Measurements from ENCODE around the gene RPRD1B. TPM values are rescaled to one million over a fixed set of nuclear protein-coding genes. Genes with fewer than 3 reads are reported as not detected.
"Not testable (repeated sequence)": the region's sequence is repeated elsewhere in the genome, so short reads cannot be mapped to it uniquely, and the experiment has no call there.

Gene RPRD1B
- total RNA-seq, 1 donor, result 14.5 TPM

GRCh38 chr20:38001173-38001875 lies 32.2 kb upstream of the RPRD1B start:
- DNase-seq (ENCODE audit: low read depth in 2 of 3, low spot score in 2 of 3), result no peak

- DNase-seq (ENCODE audit: low read depth in 2 of 3, low spot score in 2 of 3), result no peak
These were observed 31.6 kb upstream of the RPRD1B start for GRCh38 chr20:38001981-38002380.

- DNase-seq (ENCODE audit: low read depth in 2 of 3, low spot score in 2 of 3), result no peak
These were observed 31.1 kb upstream of the RPRD1B start for GRCh38 chr20:38002422-38002821.

GRCh38 chr20:38004416-38004815 lies 29.1 kb upstream of the RPRD1B start:
- DNase-seq (ENCODE audit: low read depth in 2 of 3, low spot score in 2 of 3), result no peak

GRCh38 chr20:38005903-38006302 lies 27.6 kb upstream of the RPRD1B start:
- no peak for DNase-seq (ENCODE audit: low read depth in 2 of 3, low spot score in 2 of 3)

GRCh38 chr20:38007526-38007925 lies 26.0 kb upstream of the RPRD1B start:
- no peak for DNase-seq (ENCODE audit: low read depth in 2 of 3, low spot score in 2 of 3)

- DNase-seq (ENCODE audit: low read depth in 2 of 3, low spot score in 2 of 3), result no peak
These were observed 25.2 kb upstream of the RPRD1B start for GRCh38 chr20:38008233-38008944.

GRCh38 chr20:38009416-38009815 lies 24.1 kb upstream of the RPRD1B start:
- not testable (repeated sequence) for DNase-seq (ENCODE audit: low read depth in 2 of 3, low spot score in 2 of 3)

GRCh38 chr20:38011696-38012095 lies 21.9 kb upstream of the RPRD1B start:
- no peak for DNase-seq (ENCODE audit: low read depth in 2 of 3, low spot score in 2 of 3)

GRCh38 chr20:38012332-38012731 lies 21.2 kb upstream of the RPRD1B start:
- DNase-seq (ENCODE audit: low read depth in 2 of 3, low spot score in 2 of 3), result no peak

- DNase-seq (ENCODE audit: low read depth in 2 of 3, low spot score in 2 of 3), result no peak
These were observed 19.7 kb upstream of the RPRD1B start for GRCh38 chr20:38013887-38014286.

- DNase-seq (ENCODE audit: low read depth in 2 of 3, low spot score in 2 of 3), result peak in 1 of 3 donors; percentile 18
These were observed 15.6 kb upstream of the RPRD1B start for GRCh38 chr20:38017959-38018358.

- no peak for DNase-seq (ENCODE audit: low read depth in 2 of 3, low spot score in 2 of 3)
These were observed 15.2 kb upstream of the RPRD1B start for GRCh38 chr20:38018385-38018784.

GRCh38 chr20:38021087-38021772 lies 12.3 kb upstream of the RPRD1B start:
- no peak for DNase-seq (ENCODE audit: low read depth in 2 of 3, low spot score in 2 of 3)

GRCh38 chr20:38023181-38024001 lies 10.2 kb upstream of the RPRD1B start:
- peak in 1 of 3 donors; percentile 23 for DNase-seq (ENCODE audit: low read depth in 2 of 3, low spot score in 2 of 3)

- no peak for DNase-seq (ENCODE audit: low read depth in 2 of 3, low spot score in 2 of 3)
These were observed 9.1 kb upstream of the RPRD1B start for GRCh38 chr20:38024496-38024895.

- DNase-seq (ENCODE audit: low read depth in 2 of 3, low spot score in 2 of 3), result no peak
These were observed 4.1 kb upstream of the RPRD1B start for GRCh38 chr20:38029453-38029852.

GRCh38 chr20:38031957-38032356 lies 1.6 kb upstream of the RPRD1B start:
- no peak for DNase-seq (ENCODE audit: low read depth in 2 of 3, low spot score in 2 of 3)

- no peak for DNase-seq (ENCODE audit: low read depth in 2 of 3, low spot score in 2 of 3)
These were observed 789 bp upstream of the RPRD1B start for GRCh38 chr20:38032585-38033329.

- peak in 1 of 3 donors; percentile 4 for DNase-seq (ENCODE audit: low read depth in 2 of 3, low spot score in 2 of 3)
These were observed 633 bp downstream of the RPRD1B start for GRCh38 chr20:38034108-38034649.

All from hematopoietic multipotent progenitor cell (in vitro differentiated cells).